Measurements from ENCODE around the gene SMIM1.
"Not testable (repeated sequence)": the region's sequence is repeated elsewhere in the genome, so short reads cannot be mapped to it uniquely, and the experiment has no call there.

The SMIM1 gene

GRCh38 chr1:3796215-3797061 lies 23.9 kb downstream of the SMIM1 start, which contains the start of gene LRRC47:
Gene LRRC47, minus strand, starts transcription at chr1:3796498. Its CDS starts 22 bp downstream, at chr1:3796476.
- TF ChIP-seq, protein P1, sequence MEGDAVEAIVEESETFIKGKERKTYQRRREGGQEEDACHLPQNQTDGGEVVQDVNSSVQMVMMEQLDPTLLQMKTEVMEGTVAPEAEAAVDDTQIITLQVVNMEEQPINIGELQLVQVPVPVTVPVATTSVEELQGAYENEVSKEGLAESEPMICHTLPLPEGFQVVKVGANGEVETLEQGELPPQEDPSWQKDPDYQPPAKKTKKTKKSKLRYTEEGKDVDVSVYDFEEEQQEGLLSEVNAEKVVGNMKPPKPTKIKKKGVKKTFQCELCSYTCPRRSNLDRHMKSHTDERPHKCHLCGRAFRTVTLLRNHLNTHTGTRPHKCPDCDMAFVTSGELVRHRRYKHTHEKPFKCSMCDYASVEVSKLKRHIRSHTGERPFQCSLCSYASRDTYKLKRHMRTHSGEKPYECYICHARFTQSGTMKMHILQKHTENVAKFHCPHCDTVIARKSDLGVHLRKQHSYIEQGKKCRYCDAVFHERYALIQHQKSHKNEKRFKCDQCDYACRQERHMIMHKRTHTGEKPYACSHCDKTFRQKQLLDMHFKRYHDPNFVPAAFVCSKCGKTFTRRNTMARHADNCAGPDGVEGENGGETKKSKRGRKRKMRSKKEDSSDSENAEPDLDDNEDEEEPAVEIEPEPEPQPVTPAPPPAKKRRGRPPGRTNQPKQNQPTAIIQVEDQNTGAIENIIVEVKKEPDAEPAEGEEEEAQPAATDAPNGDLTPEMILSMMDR (IDR thresholded peaks at IDR 0.05) = no peak
- Mint-ChIP-seq H3K27ac (peak within 1 kb of the TSS; percentile 84), H3K27me3 (ENCODE audit: low read depth, poor library complexity) (peaks cover 23% of the 10 kb centered on the region), H3K36me3 (ENCODE audit: low read depth) (no peaks in the 10 kb centered on the region), H3K4me1 (peaks cover 49% of the 10 kb centered on the region), H3K4me3 (peak within 1 kb of the TSS; percentile 97), H3K9me3 (peaks cover 10% of the 10 kb centered on the region)
- peak; percentile 88 for DNase-seq

GRCh38 chr1:3799976-3800685 lies 27.6 kb downstream of the SMIM1 start:
- Mint-ChIP-seq H3K36me3 (ENCODE audit: low read depth) (peaks cover under 1% of the 10 kb centered on the region), H3K27me3 (ENCODE audit: low read depth, poor library complexity) (peaks cover 42% of the 10 kb centered on the region), H3K4me1 (peaks cover 39% of the 10 kb centered on the region), H3K27ac (no peak overlapping the region), H3K9me3 (peaks cover 29% of the 10 kb centered on the region), H3K4me3 (no peak overlapping the region)
- no peak for DNase-seq
- TF ChIP-seq, protein P1 (IDR thresholded peaks at IDR 0.05) = no peak

DNA sequence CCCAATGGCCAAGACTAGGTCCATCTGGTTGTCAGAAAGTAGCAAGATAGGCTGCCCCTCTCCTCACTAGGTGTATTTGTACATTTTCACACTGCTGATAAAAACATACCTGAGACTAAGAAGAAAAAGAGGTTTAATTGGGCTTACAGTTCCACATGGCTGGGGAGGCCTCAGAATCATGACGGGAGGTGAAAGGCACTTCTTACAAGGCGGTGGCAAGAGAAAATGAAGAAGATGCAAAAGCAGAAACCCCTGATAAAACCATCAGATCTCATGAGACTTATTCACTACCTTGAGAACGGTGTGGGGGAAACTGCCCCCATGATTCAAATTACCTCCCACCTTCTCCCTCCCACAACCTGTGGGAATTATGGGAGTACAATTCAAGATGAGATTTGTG lies 28.2 kb downstream of the SMIM1 start:
- Mint-ChIP-seq H3K27me3 (ENCODE audit: low read depth, poor library complexity) (peaks cover 44% of the 10 kb centered on the region), H3K4me1 (peaks cover 39% of the 10 kb centered on the region), H3K9me3 (peaks cover 36% of the 10 kb centered on the region)
- not testable (repeated sequence) for H3K27ac Mint-ChIP-seq; DNase-seq; H3K36me3 Mint-ChIP-seq (ENCODE audit: low read depth); H3K4me3 Mint-ChIP-seq

DNA sequence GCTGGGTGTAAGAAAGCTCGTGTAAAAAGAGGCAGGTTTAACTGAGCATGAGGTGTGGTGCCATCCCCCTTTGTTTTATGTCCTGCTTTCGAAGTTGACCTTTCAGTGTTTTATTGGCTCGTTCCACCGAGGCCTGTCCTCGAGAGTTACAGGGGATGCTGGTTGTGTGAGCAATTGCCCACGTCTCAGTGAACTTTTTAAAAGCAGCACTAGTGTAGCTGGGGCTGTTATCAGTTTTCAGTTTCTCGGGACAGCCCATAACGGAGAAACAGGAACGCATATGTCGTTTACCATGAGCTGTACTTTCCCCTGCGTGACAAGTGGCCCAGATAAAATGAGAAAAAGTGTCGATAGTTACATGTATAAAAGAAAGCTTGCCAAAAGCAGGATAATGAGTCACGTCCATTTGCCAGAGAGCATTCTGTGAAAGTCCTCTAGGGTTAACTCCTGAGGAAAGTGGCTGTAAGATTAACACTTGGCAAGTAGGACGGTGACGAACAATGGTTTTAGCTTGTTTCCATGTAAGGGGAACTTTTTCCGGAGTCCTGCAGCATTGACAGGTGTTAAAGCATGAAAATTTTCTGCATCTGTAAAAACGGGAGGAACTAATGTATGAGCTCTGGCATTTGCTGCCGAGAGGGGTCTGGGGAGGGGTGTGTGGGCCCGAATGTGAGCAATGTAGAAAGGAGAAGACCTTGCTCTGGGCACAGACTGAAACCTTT lies 31.5 kb downstream of the SMIM1 start:
- TF ChIP-seq, protein P1 (IDR thresholded peaks at IDR 0.05) = no peak
- no peak for DNase-seq
- peaks cover 44% of the 10 kb centered on the region for H3K27me3 Mint-ChIP-seq (ENCODE audit: low read depth, poor library complexity)
- H3K27ac Mint-ChIP-seq = peak overlapping the region; percentile 77
- peak overlapping the region; percentile 36 for H3K4me3 Mint-ChIP-seq
- peaks cover 64% of the 10 kb centered on the region for H3K9me3 Mint-ChIP-seq
- peaks cover 11% of the 10 kb centered on the region for H3K36me3 Mint-ChIP-seq (ENCODE audit: low read depth)
- peaks cover 28% of the 10 kb centered on the region for H3K4me1 Mint-ChIP-seq

GRCh38 chr1:3804627-3804944 lies 32.0 kb downstream of the SMIM1 start:
- H3K36me3 Mint-ChIP-seq (ENCODE audit: low read depth) = peaks cover 11% of the 10 kb centered on the region
- H3K4me3 Mint-ChIP-seq, DNase-seq: not testable (repeated sequence)
- peaks cover 64% of the 10 kb centered on the region for H3K9me3 Mint-ChIP-seq
- peaks cover 28% of the 10 kb centered on the region for H3K4me1 Mint-ChIP-seq
- peaks cover 39% of the 10 kb centered on the region for H3K27me3 Mint-ChIP-seq (ENCODE audit: low read depth, poor library complexity)
- H3K27ac Mint-ChIP-seq = peak overlapping the region; percentile 77

- TF ChIP-seq, protein P1 (IDR thresholded peaks at IDR 0.05) = no peak
- Mint-ChIP-seq H3K36me3 (ENCODE audit: low read depth) (peaks cover 11% of the 10 kb centered on the region), H3K4me1 (peaks cover 23% of the 10 kb centered on the region), H3K27ac (peak overlapping the region; percentile 42), H3K27me3 (ENCODE audit: low read depth, poor library complexity) (peaks cover 37% of the 10 kb centered on the region), H3K4me3 (no peak overlapping the region), H3K9me3 (peaks cover 68% of the 10 kb centered on the region)
- DNase-seq = no peak
These were observed 32.5 kb downstream of the SMIM1 start for GRCh38 chr1:3805038-3805437.

Data from nephron progenitor cell (in vitro differentiated cells).